ENCODE data around the gene KLKB1.

- TF ChIP-seq CTCF (IDR thresholded peaks at IDR 0.05 in 2 of 3, conservative IDR thresholded peaks at IDR 0.05 in 1 of 3; ENCODE audit: borderline replicate concordance in 1 of 3, insufficient read depth in 1 of 3, low read depth in 2 of 3, low read length in 2 of 3): no peak
- TF ChIP-seq POLR2A (IDR thresholded peaks at IDR 0.05; ENCODE audit: borderline replicate concordance, extremely low read depth, insufficient read depth, insufficient read length): no peak
- no peak for TF ChIP-seq RAD21 (IDR thresholded peaks at IDR 0.05; ENCODE audit: low read depth)
- no peak for TF ChIP-seq MAX (IDR thresholded peaks at IDR 0.05)
Observed at GRCh38 chr4:186192066-186192612, 35.2 kb upstream of the KLKB1 start.

Data from HCT116 (cell line).